Brain pericyte (primary cell): Measurements from ENCODE around the gene GULP1.
A peak's percentile ranks its signal among the peaks of the same experiment; 100 is the strongest.

Experiments used
- DNase-seq: peaks from one replicate; pipeline ENCODE4 v3.0.0-alpha.2; 2012; ENCODE audit warnings: low read depth, low spot score

Gene GULP1

GRCh38 chr2:188367164-188367563 lies 75.5 kb downstream of the GULP1 start:
- DNase-seq, result peak; percentile 20

GRCh38 chr2:188369365-188369764 lies 77.7 kb downstream of the GULP1 start:
- DNase-seq, result peak; percentile 12

GRCh38 chr2:188378371-188378950 lies 86.8 kb downstream of the GULP1 start:
- DNase-seq, result no peak

GRCh38 chr2:188379748-188380147 lies 88.1 kb downstream of the GULP1 start:
- DNase-seq, result no peak

GRCh38 chr2:188380280-188380679 lies 88.6 kb downstream of the GULP1 start:
- DNase-seq, result no peak

GRCh38 chr2:188381614-188382013 lies 89.9 kb downstream of the GULP1 start:
- DNase-seq, result no peak

- no peak for DNase-seq
These were observed 90.4 kb downstream of the GULP1 start for GRCh38 chr2:188382107-188382506.

GRCh38 chr2:188383158-188383557 lies 91.5 kb downstream of the GULP1 start:
- no peak for DNase-seq

GRCh38 chr2:188385857-188386256 lies 94.2 kb downstream of the GULP1 start:
- DNase-seq, result no peak

GRCh38 chr2:188388831-188389230 lies 97.2 kb downstream of the GULP1 start:
- DNase-seq, result no peak

- DNase-seq, result no peak
These were observed 99.7 kb downstream of the GULP1 start for GRCh38 chr2:188391354-188391753.

GRCh38 chr2:188394931-188395472 lies 103.3 kb downstream of the GULP1 start:
- DNase-seq, result no peak

- no peak for DNase-seq
These were observed 104.4 kb downstream of the GULP1 start for GRCh38 chr2:188395903-188396689.

- no peak for DNase-seq
These were observed 107.5 kb downstream of the GULP1 start for GRCh38 chr2:188399159-188399558.

- no peak for DNase-seq
These were observed 112.0 kb downstream of the GULP1 start for GRCh38 chr2:188403676-188404075.

- no peak for DNase-seq
These were observed 112.8 kb downstream of the GULP1 start for GRCh38 chr2:188404341-188405004.

GRCh38 chr2:188406414-188406813 lies 114.7 kb downstream of the GULP1 start:
- no peak for DNase-seq

- no peak for DNase-seq
These were observed 119.0 kb downstream of the GULP1 start for GRCh38 chr2:188410504-188411235.

GRCh38 chr2:188412190-188412589 lies 120.5 kb downstream of the GULP1 start:
- DNase-seq, result no peak

- DNase-seq, result peak; percentile 6
These were observed 122.7 kb downstream of the GULP1 start for GRCh38 chr2:188414411-188414810.

GRCh38 chr2:188414869-188415753 lies 123.4 kb downstream of the GULP1 start:
- DNase-seq, result no peak
